ENCODE measurements around the gene DLEU7. TPM values are rescaled to one million over a fixed set of nuclear protein-coding genes. Genes with fewer than 3 reads are reported as not detected.

Gene DLEU7
- total RNA-seq, 1 donor = not detected

- H3K4me3 ChIP-seq (ENCODE audit: insufficient read depth, low read length) = no peak overlapping the region
- peaks cover 1% of the 10 kb centered on the region for H3K4me1 ChIP-seq (ENCODE audit: insufficient read depth, low read length)
- H3K4me2 ChIP-seq (ENCODE audit: insufficient read depth, low read length) = no peak overlapping the region
- no peak for TF ChIP-seq CTCF (IDR thresholded peaks at IDR 0.05; ENCODE audit: extremely low read depth, low read depth, low read length)
- H3K27me3 ChIP-seq (ENCODE audit: insufficient read depth, low read length) = peaks cover 8% of the 10 kb centered on the region
- no peaks in the 10 kb centered on the region for H3K36me3 ChIP-seq (ENCODE audit: insufficient read depth, low read length)
- no peaks in the 10 kb centered on the region for H3K79me2 ChIP-seq (ENCODE audit: insufficient read depth, low read length)
- H3K27ac ChIP-seq (ENCODE audit: low read depth, low read length) = no peak overlapping the region
- DNase-seq (ENCODE audit: insufficient read length, low spot score, missing footprints) = no peak
- H4K20me1 ChIP-seq (ENCODE audit: insufficient read depth, low read length) = no peaks in the 10 kb centered on the region
- H2AFZ ChIP-seq (ENCODE audit: low read length) = no peak overlapping the region
- H3K9me3 ChIP-seq (ENCODE audit: low read depth, low read length) = no peaks in the 10 kb centered on the region
Observed at GRCh38 chr13:50888362-50888761, 44.9 kb upstream of the DLEU7 start.

GRCh38 chr13:50887151-50887550, 43.7 kb upstream of the DLEU7 start:
- Histone ChIP-seq H3K27me3 (ENCODE audit: insufficient read depth, low read length) (peaks cover 8% of the 10 kb centered on the region), H3K27ac (ENCODE audit: low read depth, low read length) (no peak overlapping the region), H3K9me3 (ENCODE audit: low read depth, low read length) (no peaks in the 10 kb centered on the region), H3K36me3 (ENCODE audit: insufficient read depth, low read length) (no peaks in the 10 kb centered on the region), H3K79me2 (ENCODE audit: insufficient read depth, low read length) (no peaks in the 10 kb centered on the region), H3K4me1 (ENCODE audit: insufficient read depth, low read length) (no peaks in the 10 kb centered on the region), H4K20me1 (ENCODE audit: insufficient read depth, low read length) (no peaks in the 10 kb centered on the region), H2AFZ (ENCODE audit: low read length) (no peak overlapping the region), H3K4me2 (ENCODE audit: insufficient read depth, low read length) (no peak overlapping the region), H3K4me3 (ENCODE audit: insufficient read depth, low read length) (no peak overlapping the region)
- TF ChIP-seq CTCF (IDR thresholded peaks at IDR 0.05; ENCODE audit: extremely low read depth, low read depth, low read length) = no peak
- DNase-seq (ENCODE audit: insufficient read length, low spot score, missing footprints) = no peak

GRCh38 chr13:50884265-50884664, 40.8 kb upstream of the DLEU7 start:
- H3K79me2 ChIP-seq (ENCODE audit: insufficient read depth, low read length) = no peaks in the 10 kb centered on the region
- H3K27ac ChIP-seq (ENCODE audit: low read depth, low read length) = no peak overlapping the region
- no peaks in the 10 kb centered on the region for H3K4me1 ChIP-seq (ENCODE audit: insufficient read depth, low read length)
- H3K9me3 ChIP-seq (ENCODE audit: low read depth, low read length) = no peaks in the 10 kb centered on the region
- no peak overlapping the region for H2AFZ ChIP-seq (ENCODE audit: low read length)
- no peak overlapping the region for H3K4me2 ChIP-seq (ENCODE audit: insufficient read depth, low read length)
- TF ChIP-seq CTCF (IDR thresholded peaks at IDR 0.05; ENCODE audit: extremely low read depth, low read depth, low read length) = no peak
- H3K27me3 ChIP-seq (ENCODE audit: insufficient read depth, low read length) = no peaks in the 10 kb centered on the region
- DNase-seq (ENCODE audit: insufficient read length, low spot score, missing footprints) = no peak
- H3K4me3 ChIP-seq (ENCODE audit: insufficient read depth, low read length) = no peak overlapping the region
- no peaks in the 10 kb centered on the region for H3K36me3 ChIP-seq (ENCODE audit: insufficient read depth, low read length)
- no peaks in the 10 kb centered on the region for H4K20me1 ChIP-seq (ENCODE audit: insufficient read depth, low read length)

GRCh38 chr13:50883728-50884127, 40.2 kb upstream of the DLEU7 start:
- Histone ChIP-seq H2AFZ (ENCODE audit: low read length) (no peak overlapping the region), H3K4me1 (ENCODE audit: insufficient read depth, low read length) (no peaks in the 10 kb centered on the region), H3K36me3 (ENCODE audit: insufficient read depth, low read length) (no peaks in the 10 kb centered on the region), H3K79me2 (ENCODE audit: insufficient read depth, low read length) (no peaks in the 10 kb centered on the region), H3K27me3 (ENCODE audit: insufficient read depth, low read length) (no peaks in the 10 kb centered on the region), H4K20me1 (ENCODE audit: insufficient read depth, low read length) (no peaks in the 10 kb centered on the region), H3K9me3 (ENCODE audit: low read depth, low read length) (no peaks in the 10 kb centered on the region), H3K4me3 (ENCODE audit: insufficient read depth, low read length) (no peak overlapping the region), H3K27ac (ENCODE audit: low read depth, low read length) (no peak overlapping the region), H3K4me2 (ENCODE audit: insufficient read depth, low read length) (no peak overlapping the region)
- DNase-seq (ENCODE audit: insufficient read length, low spot score, missing footprints) = no peak
- no peak for TF ChIP-seq CTCF (IDR thresholded peaks at IDR 0.05; ENCODE audit: extremely low read depth, low read depth, low read length)

Data from osteoblast (primary cell).